ENCODE results near the gene TCL1A. TPM values are rescaled to one million over a fixed set of nuclear protein-coding genes. Genes with fewer than 3 reads are reported as not detected.

TCL1A gene
- total and polyA plus RNA-seq, 2 donors (not counting 1 experiment from before 2014, with no cell fraction given): not detected

GRCh38 chr14:95711476-95712176, 2.3 kb downstream of the TCL1A start:
- Histone ChIP-seq H3K27ac (ENCODE audit: insufficient read depth, low read length) (no peak overlapping the region), H3K4me2 (ENCODE audit: extremely low read depth, insufficient read depth, low read length) (no peak overlapping the region), H2AFZ (ENCODE audit: low read length) (no peak overlapping the region), H3K27me3 (ENCODE audit: control insufficient read depth, insufficient read depth, low read length) (no peaks in the 10 kb centered on the region), H3K4me1 (ENCODE audit: control insufficient read depth, extremely low read depth, insufficient read depth, low read length) (no peaks in the 10 kb centered on the region), H3K36me3 (ENCODE audit: control insufficient read depth, insufficient read depth, low read length) (no peaks in the 10 kb centered on the region), H3K4me3 (replicated peaks in 1 of 4; ENCODE audit: control extremely low read depth in 1 of 4, insufficient read depth in 1 of 4, low read depth in 3 of 4, low read length in 4 of 4) (no peak overlapping the region), H3K9ac (ENCODE audit: insufficient read depth, low read length) (no peak overlapping the region), H3K79me2 (ENCODE audit: control insufficient read depth, insufficient read depth, low read length) (no peaks in the 10 kb centered on the region), H3K9me3 (ENCODE audit: control insufficient read depth, insufficient read depth, low read depth, low read length) (no peaks in the 10 kb centered on the region), H4K20me1 (ENCODE audit: control insufficient read depth, extremely low read depth, insufficient read depth, low read length) (no peaks in the 10 kb centered on the region)
- no peak for TF ChIP-seq CTCF (conservative IDR thresholded peaks at IDR 0.05 in 1 of 2, IDR thresholded peaks at IDR 0.05 in 1 of 2; ENCODE audit: low read depth in 1 of 2, low read length in 2 of 2)
- no peak for TF ChIP-seq EZH2 (IDR thresholded peaks at IDR 0.05; ENCODE audit: low read length, missing control alignments)
- no peak for DNase-seq (ENCODE audit: low read depth in 2 of 2)

- H2AFZ ChIP-seq (ENCODE audit: low read length): no peak overlapping the region
- H3K79me2 ChIP-seq (ENCODE audit: control insufficient read depth, insufficient read depth, low read length): no peaks in the 10 kb centered on the region
- H3K4me3 ChIP-seq (replicated peaks in 1 of 4; ENCODE audit: control extremely low read depth in 1 of 4, insufficient read depth in 1 of 4, low read depth in 3 of 4, low read length in 4 of 4): no peak overlapping the region
- H3K27me3 ChIP-seq (ENCODE audit: control insufficient read depth, insufficient read depth, low read length): no peaks in the 10 kb centered on the region
- no peak for DNase-seq (ENCODE audit: low read depth in 2 of 2)
- H4K20me1 ChIP-seq (ENCODE audit: control insufficient read depth, extremely low read depth, insufficient read depth, low read length): no peaks in the 10 kb centered on the region
- TF ChIP-seq CTCF (conservative IDR thresholded peaks at IDR 0.05 in 1 of 2, IDR thresholded peaks at IDR 0.05 in 1 of 2; ENCODE audit: low read depth in 1 of 2, low read length in 2 of 2) (no peak), EZH2 (IDR thresholded peaks at IDR 0.05; ENCODE audit: low read length, missing control alignments) (no peak)
- H3K36me3 ChIP-seq (ENCODE audit: control insufficient read depth, insufficient read depth, low read length): no peaks in the 10 kb centered on the region
- no peaks in the 10 kb centered on the region for H3K4me1 ChIP-seq (ENCODE audit: control insufficient read depth, extremely low read depth, insufficient read depth, low read length)
- no peak overlapping the region for H3K27ac ChIP-seq (ENCODE audit: insufficient read depth, low read length)
- no peak overlapping the region for H3K9ac ChIP-seq (ENCODE audit: insufficient read depth, low read length)
- no peak overlapping the region for H3K4me2 ChIP-seq (ENCODE audit: extremely low read depth, insufficient read depth, low read length)
- H3K9me3 ChIP-seq (ENCODE audit: control insufficient read depth, insufficient read depth, low read depth, low read length): no peaks in the 10 kb centered on the region
Measured at GRCh38 chr14:95710106-95710505, 3.8 kb downstream of the TCL1A start.

GRCh38 chr14:95707327-95707726, 6.6 kb downstream of the TCL1A start:
- Histone ChIP-seq H3K36me3 (ENCODE audit: control insufficient read depth, insufficient read depth, low read length) (no peaks in the 10 kb centered on the region), H3K4me2 (ENCODE audit: extremely low read depth, insufficient read depth, low read length) (no peak overlapping the region), H3K27ac (ENCODE audit: insufficient read depth, low read length) (no peak overlapping the region), H3K4me1 (ENCODE audit: control insufficient read depth, extremely low read depth, insufficient read depth, low read length) (no peaks in the 10 kb centered on the region), H3K9me3 (ENCODE audit: control insufficient read depth, insufficient read depth, low read depth, low read length) (no peaks in the 10 kb centered on the region), H3K79me2 (ENCODE audit: control insufficient read depth, insufficient read depth, low read length) (no peaks in the 10 kb centered on the region), H4K20me1 (ENCODE audit: control insufficient read depth, extremely low read depth, insufficient read depth, low read length) (no peaks in the 10 kb centered on the region), H2AFZ (ENCODE audit: low read length) (no peak overlapping the region), H3K9ac (ENCODE audit: insufficient read depth, low read length) (no peak overlapping the region), H3K27me3 (ENCODE audit: control insufficient read depth, insufficient read depth, low read length) (no peaks in the 10 kb centered on the region), H3K4me3 (replicated peaks in 1 of 4; ENCODE audit: control extremely low read depth in 1 of 4, insufficient read depth in 1 of 4, low read depth in 3 of 4, low read length in 4 of 4) (no peak overlapping the region)
- TF ChIP-seq EZH2 (IDR thresholded peaks at IDR 0.05; ENCODE audit: low read length, missing control alignments) (no peak), CTCF (conservative IDR thresholded peaks at IDR 0.05 in 1 of 2, IDR thresholded peaks at IDR 0.05 in 1 of 2; ENCODE audit: low read depth in 1 of 2, low read length in 2 of 2) (no peak)
- DNase-seq (ENCODE audit: low read depth in 2 of 2): no peak

Measured in fibroblast of lung (primary cell).